ENCODE data around the gene MATN3.

MATN3 gene

GRCh38 chr2:20025065-20025786, 12.8 kb upstream of the MATN3 start:
- Histone ChIP-seq H2AFZ (ENCODE audit: low read depth, low read length) (no peak overlapping the region), H4K20me1 (ENCODE audit: insufficient read depth, low read length) (no peaks in the 10 kb centered on the region; the same call in 1 of the 2 replicates), H3K36me3 (replicated peaks; ENCODE audit: low read depth, low read length) (peaks cover 18% of the 10 kb centered on the region), H3K9ac (ENCODE audit: low read length) (no peak overlapping the region), H3K4me2 (ENCODE audit: low read length) (no peak overlapping the region), H3K4me3 (ENCODE audit: low read length) (no peak overlapping the region), H3K4me1 (ENCODE audit: low read length) (no peaks in the 10 kb centered on the region), H3K9me3 (ENCODE audit: insufficient read depth, low read length) (no peaks in the 10 kb centered on the region), H3K27me3 (ENCODE audit: low read depth, low read length) (no peaks in the 10 kb centered on the region), H3K27ac (ENCODE audit: low read length) (no peak overlapping the region), H3K79me2 (ENCODE audit: low read length) (no peaks in the 10 kb centered on the region)
- TF ChIP-seq EZH2phosphoT487 (IDR thresholded peaks at IDR 0.05; ENCODE audit: low read depth), result no peak
- TF ChIP-seq, protein P1, sequence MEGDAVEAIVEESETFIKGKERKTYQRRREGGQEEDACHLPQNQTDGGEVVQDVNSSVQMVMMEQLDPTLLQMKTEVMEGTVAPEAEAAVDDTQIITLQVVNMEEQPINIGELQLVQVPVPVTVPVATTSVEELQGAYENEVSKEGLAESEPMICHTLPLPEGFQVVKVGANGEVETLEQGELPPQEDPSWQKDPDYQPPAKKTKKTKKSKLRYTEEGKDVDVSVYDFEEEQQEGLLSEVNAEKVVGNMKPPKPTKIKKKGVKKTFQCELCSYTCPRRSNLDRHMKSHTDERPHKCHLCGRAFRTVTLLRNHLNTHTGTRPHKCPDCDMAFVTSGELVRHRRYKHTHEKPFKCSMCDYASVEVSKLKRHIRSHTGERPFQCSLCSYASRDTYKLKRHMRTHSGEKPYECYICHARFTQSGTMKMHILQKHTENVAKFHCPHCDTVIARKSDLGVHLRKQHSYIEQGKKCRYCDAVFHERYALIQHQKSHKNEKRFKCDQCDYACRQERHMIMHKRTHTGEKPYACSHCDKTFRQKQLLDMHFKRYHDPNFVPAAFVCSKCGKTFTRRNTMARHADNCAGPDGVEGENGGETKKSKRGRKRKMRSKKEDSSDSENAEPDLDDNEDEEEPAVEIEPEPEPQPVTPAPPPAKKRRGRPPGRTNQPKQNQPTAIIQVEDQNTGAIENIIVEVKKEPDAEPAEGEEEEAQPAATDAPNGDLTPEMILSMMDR (IDR thresholded peaks at IDR 0.05; ENCODE audit: low read depth, low read length), result no peak

- H3K79me2 ChIP-seq (ENCODE audit: low read length), result no peaks in the 10 kb centered on the region
- no peaks in the 10 kb centered on the region for H3K27me3 ChIP-seq (ENCODE audit: low read depth, low read length)
- H4K20me1 ChIP-seq (ENCODE audit: insufficient read depth, low read length), result no peaks in the 10 kb centered on the region
- H3K9ac ChIP-seq (ENCODE audit: low read length), result no peak overlapping the region
- no peaks in the 10 kb centered on the region for H3K9me3 ChIP-seq (ENCODE audit: insufficient read depth, low read length)
- TF ChIP-seq, protein P1 (IDR thresholded peaks at IDR 0.05; ENCODE audit: low read depth, low read length), result no peak
- no peaks in the 10 kb centered on the region for H3K4me1 ChIP-seq (ENCODE audit: low read length)
- H3K4me3 ChIP-seq (ENCODE audit: low read length), result no peak overlapping the region
- H3K4me2 ChIP-seq (ENCODE audit: low read length), result no peak overlapping the region
- H3K27ac ChIP-seq (ENCODE audit: low read length), result no peak overlapping the region
- H3K36me3 ChIP-seq (replicated peaks; ENCODE audit: low read depth, low read length), result peaks cover 11% of the 10 kb centered on the region
- no peak overlapping the region for H2AFZ ChIP-seq (ENCODE audit: low read depth, low read length)
Observed at GRCh38 chr2:20023688-20024087, 11.2 kb upstream of the MATN3 start.

DNA sequence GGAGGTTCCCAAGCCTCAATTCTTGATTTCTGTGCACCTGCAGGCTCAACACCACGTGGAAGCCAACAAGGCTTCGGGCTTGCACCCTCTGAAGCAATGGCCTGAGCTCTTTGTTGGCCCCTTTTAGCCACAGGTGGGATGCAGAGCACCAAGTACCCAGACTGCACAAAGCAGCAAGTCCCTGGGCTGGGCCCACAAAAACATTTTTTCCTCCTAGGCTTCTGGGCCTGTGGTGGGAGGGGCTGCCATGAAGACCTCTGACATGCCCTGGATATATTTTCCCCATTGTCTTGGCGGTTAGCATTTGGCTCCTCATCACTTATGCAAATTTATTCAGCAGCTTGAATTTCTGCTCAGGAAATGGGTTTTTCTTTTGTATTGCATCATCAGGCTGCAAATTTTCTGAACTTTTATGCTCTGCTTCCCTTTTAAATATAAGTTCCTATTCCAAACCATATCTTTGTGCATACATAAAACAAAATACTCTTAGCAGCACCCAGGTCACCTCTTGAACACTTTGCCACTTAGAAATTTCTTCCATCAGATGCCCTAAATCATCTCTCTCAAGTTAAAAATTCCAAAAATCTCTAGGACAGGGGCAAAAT, 9.0 kb upstream of the MATN3 start:
- TF ChIP-seq, protein P1 (IDR thresholded peaks at IDR 0.05; ENCODE audit: low read depth, low read length), result no peak
- no peak for TF ChIP-seq EZH2phosphoT487 (IDR thresholded peaks at IDR 0.05; ENCODE audit: low read depth)
- no peak overlapping the region for H3K4me3 ChIP-seq (ENCODE audit: low read length)
- H3K79me2 ChIP-seq (ENCODE audit: low read length), result no peaks in the 10 kb centered on the region
- no peaks in the 10 kb centered on the region for H3K36me3 ChIP-seq (replicated peaks; ENCODE audit: low read depth, low read length)
- H3K9me3 ChIP-seq (ENCODE audit: insufficient read depth, low read length), result no peaks in the 10 kb centered on the region
- no peaks in the 10 kb centered on the region for H3K4me1 ChIP-seq (ENCODE audit: low read length)
- no peak overlapping the region for H2AFZ ChIP-seq (ENCODE audit: low read depth, low read length)
- no peak overlapping the region for H3K27ac ChIP-seq (ENCODE audit: low read length)
- no peaks in the 10 kb centered on the region for H3K27me3 ChIP-seq (ENCODE audit: low read depth, low read length)
- H4K20me1 ChIP-seq (ENCODE audit: insufficient read depth, low read length), result no peaks in the 10 kb centered on the region
- H3K4me2 ChIP-seq (ENCODE audit: low read length), result no peak overlapping the region
- no peak overlapping the region for H3K9ac ChIP-seq (ENCODE audit: low read length)

DNA sequence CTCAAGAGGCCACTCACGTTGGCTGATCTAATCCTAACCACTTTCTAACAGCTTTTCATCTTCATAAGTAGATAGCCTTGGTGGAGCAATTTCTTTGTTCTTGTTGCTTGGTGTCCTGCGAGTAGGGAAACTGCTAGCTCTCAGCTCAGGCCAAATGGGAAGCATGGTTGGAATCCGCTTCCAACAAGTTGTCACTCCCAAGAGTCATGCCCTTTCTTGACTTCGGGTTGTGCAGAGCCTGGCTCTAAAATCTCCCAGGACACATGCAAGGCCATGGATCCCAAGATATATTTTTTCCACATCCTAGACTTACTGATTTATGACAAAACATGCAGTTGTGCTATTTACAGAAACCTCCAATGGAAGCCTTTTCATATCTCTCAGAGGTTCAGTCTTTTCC, 7.3 kb upstream of the MATN3 start:
- Histone ChIP-seq H2AFZ (ENCODE audit: low read depth, low read length) (no peak overlapping the region), H3K36me3 (replicated peaks; ENCODE audit: low read depth, low read length) (no peaks in the 10 kb centered on the region), H3K4me2 (ENCODE audit: low read length) (no peak overlapping the region), H3K27me3 (ENCODE audit: low read depth, low read length) (no peaks in the 10 kb centered on the region), H3K9ac (ENCODE audit: low read length) (no peak overlapping the region), H3K4me1 (ENCODE audit: low read length) (no peaks in the 10 kb centered on the region), H3K4me3 (ENCODE audit: low read length) (no peak overlapping the region), H4K20me1 (ENCODE audit: insufficient read depth, low read length) (no peaks in the 10 kb centered on the region), H3K79me2 (ENCODE audit: low read length) (no peaks in the 10 kb centered on the region), H3K9me3 (ENCODE audit: insufficient read depth, low read length) (no peaks in the 10 kb centered on the region), H3K27ac (ENCODE audit: low read length) (no peak overlapping the region)
- TF ChIP-seq EZH2phosphoT487 (IDR thresholded peaks at IDR 0.05; ENCODE audit: low read depth), result no peak
- TF ChIP-seq, protein P1 (IDR thresholded peaks at IDR 0.05; ENCODE audit: low read depth, low read length), result no peak

All from OCI-LY3 (cell line).